Fibroblast of villous mesenchyme (primary cell): Measurements from ENCODE around the gene KLC3. TPM values are rescaled to one million over a fixed set of nuclear protein-coding genes. Genes with fewer than 3 reads are reported as not detected.

Experiments used
- DNase-seq: peaks from one replicate; pipeline ENCODE4 v3.0.0-alpha.2; 2010; ENCODE audit warnings: low read depth
- H3K4me3 ChIP-seq: 2 replicates; pipeline ENCODE4 v1.5.1; 2011; ENCODE audit warnings: low read depth, mild to moderate bottlenecking, low read length
- CTCF ChIP-seq: IDR thresholded peaks from 2 replicates; pipeline ENCODE4 v1.5.1; 2012; ENCODE audit warnings: low read depth, mild to moderate bottlenecking, low read length; ENCODE audit not compliant: insufficient read depth
- total RNA-seq: library from RNA; depleted of rRNA; stranded (reverse); fragments of >200 nt; gene quantifications from 2 replicates; pipeline ENCODE4 v1.2.3, GENCODE V29; 2012

KLC3 gene
- total RNA-seq, result 0.32 TPM in 1 of 2 replicates, not detected in the other

GRCh38 chr19:45340232-45340898 lies at the start of gene KLC3:
Gene KLC3, plus strand, starts transcription at chr19:45340750. Its CDS starts 4,792 bp downstream, at chr19:45345542.
- peak within 1 kb of the TSS; percentile 25 for H3K4me3 ChIP-seq
- no peak for DNase-seq
- TF ChIP-seq CTCF, result no peak

- TF ChIP-seq CTCF, result no peak
- no peak overlapping the region for H3K4me3 ChIP-seq
- DNase-seq, result no peak
Measured at GRCh38 chr19:45291834-45292233, 48.7 kb upstream of the KLC3 start.

GRCh38 chr19:45293682-45294081 lies 46.9 kb upstream of the KLC3 start:
- no peak overlapping the region for H3K4me3 ChIP-seq
- TF ChIP-seq CTCF, result no peak
- no peak for DNase-seq

GRCh38 chr19:45294291-45295029 lies 46.1 kb upstream of the KLC3 start:
- no peak for TF ChIP-seq CTCF
- no peak overlapping the region for H3K4me3 ChIP-seq
- no peak for DNase-seq

- no peak for TF ChIP-seq CTCF
Measured at GRCh38 chr19:45295873-45296272, 44.7 kb upstream of the KLC3 start.

GRCh38 chr19:45296355-45296754 lies 44.2 kb upstream of the KLC3 start:
- no peak for TF ChIP-seq CTCF
- no peak for DNase-seq
- no peak overlapping the region for H3K4me3 ChIP-seq

More at GRCh38 chr19:45295873-45296272, 44.7 kb upstream of the KLC3 start:
- DNase-seq, result no peak
- H3K4me3 ChIP-seq, result no peak overlapping the region

GRCh38 chr19:45297674-45298073 lies 42.9 kb upstream of the KLC3 start:
- H3K4me3 ChIP-seq, result no peak overlapping the region
- TF ChIP-seq CTCF, result no peak
- DNase-seq, result no peak
